HPDE6-E6E7 (cell line): Measurements from ENCODE around the gene SUPV3L1.
"Not testable (repeated sequence)": the region's sequence is repeated elsewhere in the genome, so short reads cannot be mapped to it uniquely, and the experiment has no call there.

Source experiments
- DNase-seq: peaks from one replicate; pipeline ENCODE4 v3.0.0; 2011; ENCODE audit warnings: missing footprints; ENCODE audit errors: extremely low spot score

The SUPV3L1 gene

DNA sequence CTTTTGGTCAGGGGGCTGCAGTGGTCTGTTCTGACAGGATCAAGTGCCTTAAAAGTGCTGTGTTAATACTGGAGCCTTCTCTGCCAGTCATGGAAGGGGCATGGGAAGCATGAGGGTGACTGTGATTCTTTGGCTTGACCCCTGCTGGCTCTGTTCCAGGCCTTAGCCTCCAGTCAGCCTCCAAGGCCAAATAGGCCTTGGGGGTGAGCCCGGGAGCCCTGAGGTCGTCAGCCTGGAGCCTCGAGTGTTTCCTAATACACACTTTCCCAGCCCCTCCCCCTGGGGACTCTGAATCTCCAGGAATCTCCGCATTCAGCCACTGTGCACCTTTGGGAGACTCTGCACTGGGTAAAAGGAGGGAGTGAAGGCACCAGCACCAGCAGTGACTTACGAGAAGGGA is 50.1 kb downstream of the SUPV3L1 start:
- DNase-seq: no peak

DNA sequence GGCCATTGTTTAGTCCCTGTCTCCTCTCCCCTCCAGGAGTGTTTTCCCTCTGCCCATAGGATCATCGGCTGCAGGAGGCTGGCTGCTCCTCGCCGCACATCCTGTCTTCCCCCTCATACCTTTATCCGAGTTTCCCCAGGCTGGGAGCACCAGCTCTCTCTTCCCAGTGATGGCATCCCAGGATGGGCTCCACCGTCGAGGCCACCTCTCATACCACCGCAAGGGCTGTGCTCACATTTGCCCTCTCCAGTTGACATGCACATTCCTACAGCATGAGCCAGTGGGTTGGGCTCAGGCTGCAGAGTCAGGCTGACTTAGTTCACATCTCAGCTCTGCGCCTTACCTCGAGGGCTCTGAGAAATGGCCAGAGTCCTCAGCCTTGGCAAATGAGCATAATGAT is 52.2 kb downstream of the SUPV3L1 start:
- peak; percentile 84 for DNase-seq

DNA sequence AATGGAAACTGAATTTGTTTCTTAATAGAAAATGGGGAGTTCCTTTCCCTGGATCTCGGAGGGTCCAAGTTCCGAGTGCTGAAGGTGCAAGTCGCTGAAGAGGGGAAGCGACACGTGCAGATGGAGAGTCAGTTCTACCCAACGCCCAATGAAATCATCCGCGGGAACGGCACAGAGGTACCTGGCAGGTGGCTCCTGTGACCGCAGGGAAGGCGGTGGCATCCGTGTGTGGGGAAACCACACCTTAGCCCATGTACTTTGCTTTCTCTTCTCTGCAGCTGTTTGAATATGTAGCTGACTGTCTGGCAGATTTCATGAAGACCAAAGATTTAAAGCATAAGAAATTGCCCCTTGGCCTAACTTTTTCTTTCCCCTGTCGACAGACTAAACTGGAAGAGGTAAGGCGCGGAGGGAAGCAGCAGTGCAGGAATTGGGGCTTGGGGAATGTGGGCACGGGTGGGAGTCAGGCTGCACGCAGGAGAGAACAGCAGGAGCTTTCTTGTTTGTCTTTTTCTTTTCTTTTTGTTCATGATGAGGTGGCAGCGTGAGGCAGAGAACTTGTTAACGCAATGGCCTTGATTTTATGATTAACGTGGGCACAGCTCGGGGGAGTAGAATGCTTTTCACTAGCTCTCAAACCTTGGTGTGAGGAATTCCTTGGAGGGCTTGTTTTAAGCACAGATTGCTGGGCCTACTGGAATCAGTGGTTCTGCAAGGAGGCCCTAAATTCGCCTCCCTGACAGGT is 52.9 kb downstream of the SUPV3L1 start:
- DNase-seq: no peak

DNA sequence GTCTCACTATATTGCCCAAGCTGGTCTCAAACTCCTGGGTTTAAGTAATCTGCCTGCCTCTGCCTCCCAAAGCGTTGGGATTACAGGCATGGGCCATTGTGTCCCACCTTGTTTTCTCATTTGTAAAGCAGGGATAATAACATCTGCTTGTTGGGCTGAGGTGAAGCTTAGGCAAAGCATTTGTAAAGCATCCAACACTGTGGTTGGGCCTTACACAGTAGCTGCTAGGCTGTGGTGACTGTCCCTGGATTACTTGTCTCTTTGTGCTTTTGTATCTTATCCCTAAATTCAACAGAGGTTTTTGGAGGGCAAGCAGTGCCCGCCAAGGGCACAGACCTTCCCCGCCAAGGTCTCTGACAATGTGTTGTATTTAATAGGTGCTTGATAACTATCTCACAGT is 54.4 kb downstream of the SUPV3L1 start:
- DNase-seq: no peak

DNA sequence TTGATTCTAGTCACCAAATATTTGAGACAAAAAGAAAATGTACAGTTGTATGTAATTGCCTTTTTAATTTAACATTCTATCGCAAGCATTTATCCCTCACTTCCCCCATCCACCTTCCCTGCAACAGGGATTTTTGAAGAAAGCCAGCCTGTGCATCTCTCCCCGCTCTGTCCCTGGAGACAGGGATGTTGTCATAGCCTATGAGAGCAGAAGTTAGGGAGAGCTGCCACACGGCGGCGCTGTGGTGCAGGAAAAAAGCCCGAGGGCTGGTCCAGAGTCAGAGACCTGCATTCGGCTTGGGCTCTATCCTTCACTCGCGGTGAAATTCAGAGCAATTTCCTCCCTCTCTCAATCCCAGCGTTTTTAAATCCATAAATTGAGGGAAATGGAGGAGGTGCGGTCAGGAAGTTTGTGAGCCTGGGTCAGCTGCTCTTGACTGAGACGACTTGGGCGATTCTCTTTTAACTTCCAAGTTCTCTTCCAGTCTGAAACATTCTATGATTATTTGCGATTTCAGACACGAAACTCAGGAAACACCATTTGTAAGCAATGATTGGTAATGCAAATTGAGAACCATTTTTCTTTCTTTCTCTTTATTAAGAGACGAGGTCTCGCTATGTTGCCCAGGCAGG is 57.6 kb downstream of the SUPV3L1 start:
- DNase-seq: peak; percentile 76

DNA sequence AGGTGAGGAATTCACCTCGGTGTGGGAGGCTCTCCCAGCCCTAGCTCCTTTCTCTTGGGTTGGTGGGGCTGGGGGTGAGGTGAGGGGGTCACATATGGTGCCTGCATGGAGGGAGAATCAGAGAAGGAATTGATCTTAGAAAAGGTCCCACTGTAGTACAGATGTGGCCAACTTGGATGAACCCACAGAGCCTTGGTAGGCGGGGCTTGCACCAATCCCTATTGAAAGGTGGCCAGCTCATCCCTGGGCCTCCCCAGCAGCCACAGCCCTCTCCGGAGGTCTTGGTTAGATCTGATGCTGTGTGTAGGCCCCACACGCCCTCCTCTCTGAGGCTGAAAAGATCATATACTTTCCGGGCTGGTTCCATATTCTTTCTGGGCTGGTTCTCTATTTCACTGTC is 59.1 kb downstream of the SUPV3L1 start:
- DNase-seq: no peak

DNA sequence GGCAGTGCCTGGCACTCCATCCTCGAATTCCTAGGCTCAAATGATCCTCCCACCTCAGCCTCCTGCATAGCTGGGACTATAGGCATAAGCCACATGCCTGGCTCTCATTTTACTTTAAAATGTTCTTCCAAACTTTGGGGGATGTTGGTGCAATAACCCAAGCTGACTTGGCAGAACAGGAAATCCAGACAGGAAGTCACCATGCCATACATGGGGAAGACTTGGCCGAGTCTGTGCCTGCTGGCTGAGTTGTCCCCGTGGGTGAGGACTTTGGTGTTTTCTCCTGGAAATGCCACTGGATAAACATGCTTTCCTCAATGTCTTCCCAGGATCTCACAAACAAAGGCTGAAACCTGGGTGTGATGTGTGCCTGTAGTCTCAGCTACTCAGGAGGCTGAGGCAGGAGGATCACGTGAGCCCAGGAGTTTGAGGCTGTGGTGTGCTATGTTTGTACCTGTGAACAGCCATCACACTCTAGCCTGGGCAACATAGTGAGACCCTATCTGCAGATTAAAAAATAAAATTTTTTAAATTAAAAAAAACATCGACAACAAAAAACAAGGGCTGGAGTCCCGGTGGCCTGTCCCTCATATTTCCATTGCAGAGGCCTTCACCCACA is 59.9 kb downstream of the SUPV3L1 start:
- no peak for DNase-seq

DNA sequence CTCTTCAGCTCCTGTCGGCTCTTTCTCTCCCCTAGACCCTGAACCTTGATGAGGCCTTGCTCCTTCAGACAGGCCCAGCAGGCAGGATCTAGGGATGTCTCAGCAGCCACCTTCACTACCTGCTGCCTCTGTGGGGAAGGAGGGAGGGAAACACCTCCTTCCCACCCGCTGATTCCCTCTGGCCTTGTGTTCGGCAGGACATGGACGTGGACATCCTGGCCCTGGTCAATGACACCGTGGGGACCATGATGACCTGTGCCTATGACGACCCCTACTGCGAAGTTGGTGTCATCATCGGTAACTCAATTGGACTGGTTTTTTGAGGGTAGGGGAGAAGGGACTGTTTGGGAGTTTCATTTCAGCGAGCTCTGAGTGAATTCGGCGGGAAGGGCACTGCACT is 60.4 kb downstream of the SUPV3L1 start:
- DNase-seq: no peak

DNA sequence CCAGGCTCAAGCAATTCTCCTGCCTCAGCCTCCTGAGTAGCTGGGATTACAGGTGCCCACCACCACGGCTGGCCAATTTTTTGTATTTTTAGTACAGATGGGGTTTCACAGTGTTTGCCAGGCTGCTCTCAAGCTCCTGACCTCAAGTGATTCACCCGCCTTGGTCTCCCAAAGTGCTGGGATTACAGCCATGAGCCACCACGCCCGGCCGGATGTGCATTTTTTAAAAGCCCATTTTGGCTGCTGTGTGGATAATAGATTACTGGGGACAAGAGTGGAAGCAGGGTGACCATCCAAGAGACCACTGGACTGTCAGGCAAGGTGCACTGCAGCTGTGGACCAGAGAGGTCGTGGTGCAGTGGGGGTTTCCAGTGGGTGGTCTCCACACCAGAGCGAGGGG is 61.5 kb downstream of the SUPV3L1 start:
- DNase-seq: no peak

DNA sequence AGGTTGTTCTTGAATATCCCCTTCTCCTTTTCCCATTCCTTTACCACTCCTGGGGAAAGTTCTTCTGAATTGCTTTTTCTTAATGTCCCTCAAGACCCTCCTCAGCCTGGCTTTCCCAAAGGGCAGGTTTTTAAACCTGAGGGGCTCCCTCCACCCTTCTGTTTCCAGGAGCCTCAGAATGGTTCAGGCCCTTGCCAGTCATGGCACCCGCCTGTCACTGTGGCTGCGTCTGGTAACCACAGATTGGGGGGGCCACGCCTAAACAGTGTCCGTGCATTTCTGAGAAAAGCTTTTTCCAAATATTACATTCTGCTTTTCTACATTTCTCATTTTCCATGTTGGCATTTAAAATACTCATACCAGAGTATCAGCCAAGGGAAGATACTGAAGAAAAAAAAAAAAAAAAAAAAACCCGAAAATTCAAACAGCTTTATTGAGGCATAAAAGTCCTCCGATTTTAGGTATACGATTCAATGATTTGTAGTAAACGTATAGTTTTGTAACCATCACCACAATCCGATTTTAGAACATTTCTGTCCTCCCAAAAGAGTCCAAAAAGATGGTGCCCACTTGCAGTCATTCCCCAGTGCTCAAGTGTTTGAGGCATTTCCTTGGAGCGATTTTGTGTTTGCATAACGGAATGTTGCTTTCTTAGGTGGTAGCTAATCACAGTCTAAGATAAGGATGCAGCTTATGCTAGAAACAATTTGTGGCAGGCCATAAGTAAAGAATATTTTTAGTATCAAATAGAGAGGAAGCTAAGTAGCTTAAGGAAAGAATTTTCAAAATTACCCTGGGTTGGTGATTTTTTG is 62.2 kb downstream of the SUPV3L1 start:
- DNase-seq: no peak

DNA sequence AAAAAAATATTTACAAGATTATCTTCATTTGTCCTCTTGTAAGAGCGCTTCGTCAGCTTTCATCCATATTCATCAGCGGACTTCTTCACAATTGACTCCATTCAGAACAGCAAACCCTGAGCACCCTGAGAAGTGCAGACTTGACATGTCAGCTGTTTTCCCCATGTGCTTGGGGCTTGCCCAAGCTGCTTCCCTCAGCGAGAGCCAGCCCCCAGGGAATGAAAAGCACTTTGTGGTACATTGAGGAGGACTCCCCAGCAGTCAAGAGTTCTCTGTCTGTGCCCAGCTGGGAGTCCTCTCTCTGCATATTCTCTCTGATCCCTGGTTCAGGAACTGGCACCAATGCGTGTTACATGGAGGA is 62.8 kb downstream of the SUPV3L1 start:
- DNase-seq: no peak

DNA sequence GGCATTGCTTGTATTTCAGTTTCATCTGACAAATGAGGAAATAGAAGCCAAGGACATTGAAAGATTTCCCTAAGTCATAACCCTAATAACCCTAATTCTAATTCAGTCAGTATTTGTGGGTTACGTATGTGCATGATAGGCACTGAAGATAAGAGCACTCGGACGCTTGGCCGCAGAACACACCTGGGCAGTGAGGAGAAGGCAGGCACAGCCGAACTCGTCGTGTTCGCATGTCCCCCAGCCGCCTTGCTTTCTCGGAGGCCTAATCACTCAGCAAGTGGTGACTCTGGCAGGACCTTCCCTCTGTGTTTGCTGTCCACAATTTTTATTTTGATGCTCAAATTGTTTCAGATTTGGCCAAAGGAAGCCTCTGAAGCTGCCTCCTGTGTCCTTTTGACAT is 63.8 kb downstream of the SUPV3L1 start:
- DNase-seq: no peak

DNA sequence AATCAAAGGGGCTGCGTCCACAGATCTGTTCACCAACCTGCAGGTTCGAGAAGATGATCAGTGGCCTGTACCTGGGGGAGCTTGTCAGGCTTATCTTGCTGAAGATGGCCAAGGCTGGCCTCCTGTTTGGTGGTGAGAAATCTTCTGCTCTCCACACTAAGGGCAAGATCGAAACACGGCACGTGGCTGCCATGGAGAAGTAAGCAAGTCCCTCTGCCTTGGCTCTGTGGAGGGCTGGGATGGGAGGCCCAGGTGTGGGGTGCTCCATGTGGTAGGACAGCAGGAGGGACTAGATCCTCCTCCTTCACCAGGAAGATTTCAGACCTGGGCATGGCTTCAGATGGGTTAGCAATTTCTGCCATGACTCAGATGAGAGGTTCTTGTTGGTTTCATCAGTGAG is 66.0 kb downstream of the SUPV3L1 start:
- DNase-seq: no peak

DNA sequence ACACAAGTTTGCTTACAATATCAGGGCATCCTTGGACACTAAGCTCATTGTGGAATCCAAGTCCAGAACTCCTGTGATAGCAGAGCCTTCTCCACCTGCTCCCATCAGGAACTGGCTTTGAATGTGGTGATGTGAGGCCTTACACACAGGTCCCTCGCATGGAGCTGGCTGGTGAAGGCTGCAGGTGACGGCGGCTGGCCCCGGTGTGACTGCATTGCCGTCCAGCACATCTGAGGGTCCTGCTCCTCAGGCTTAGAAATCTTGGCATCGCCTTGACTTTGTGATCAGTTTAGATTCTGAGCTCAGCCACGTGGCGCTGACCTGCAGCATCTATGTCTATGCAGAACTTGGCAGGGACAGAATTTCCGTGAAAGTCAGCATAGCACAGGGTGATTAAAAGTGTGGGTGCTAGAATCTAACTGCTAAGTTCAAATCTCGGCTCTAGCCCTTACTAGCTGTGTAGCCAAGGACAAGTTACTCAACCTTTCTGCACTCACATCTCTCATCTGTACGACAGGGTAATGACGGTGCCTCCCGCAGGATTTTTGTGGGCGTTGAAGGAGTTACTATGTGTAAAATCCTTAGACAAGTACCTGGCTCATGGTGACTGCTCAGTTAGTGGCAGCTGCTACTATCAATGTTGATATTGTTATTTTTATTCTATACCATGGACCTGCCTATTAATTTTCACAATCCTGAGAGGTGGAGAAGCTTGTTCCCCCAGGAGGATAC is 66.7 kb downstream of the SUPV3L1 start:
- no peak for DNase-seq

DNA sequence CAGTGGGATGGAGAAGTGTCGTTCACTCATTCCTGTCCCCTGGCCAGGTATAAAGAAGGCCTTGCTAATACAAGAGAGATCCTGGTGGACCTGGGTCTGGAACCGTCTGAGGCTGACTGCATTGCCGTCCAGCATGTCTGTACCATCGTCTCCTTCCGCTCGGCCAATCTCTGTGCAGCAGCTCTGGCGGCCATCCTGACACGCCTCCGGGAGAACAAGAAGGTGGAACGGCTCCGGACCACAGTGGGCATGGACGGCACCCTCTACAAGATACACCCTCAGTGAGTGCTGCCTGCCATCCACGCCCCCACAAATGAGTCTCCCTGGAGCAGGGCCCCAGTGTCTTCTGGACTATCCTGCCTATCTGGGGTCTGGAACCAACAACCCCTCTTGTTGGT is 67.3 kb downstream of the SUPV3L1 start:
- no peak for DNase-seq

DNA sequence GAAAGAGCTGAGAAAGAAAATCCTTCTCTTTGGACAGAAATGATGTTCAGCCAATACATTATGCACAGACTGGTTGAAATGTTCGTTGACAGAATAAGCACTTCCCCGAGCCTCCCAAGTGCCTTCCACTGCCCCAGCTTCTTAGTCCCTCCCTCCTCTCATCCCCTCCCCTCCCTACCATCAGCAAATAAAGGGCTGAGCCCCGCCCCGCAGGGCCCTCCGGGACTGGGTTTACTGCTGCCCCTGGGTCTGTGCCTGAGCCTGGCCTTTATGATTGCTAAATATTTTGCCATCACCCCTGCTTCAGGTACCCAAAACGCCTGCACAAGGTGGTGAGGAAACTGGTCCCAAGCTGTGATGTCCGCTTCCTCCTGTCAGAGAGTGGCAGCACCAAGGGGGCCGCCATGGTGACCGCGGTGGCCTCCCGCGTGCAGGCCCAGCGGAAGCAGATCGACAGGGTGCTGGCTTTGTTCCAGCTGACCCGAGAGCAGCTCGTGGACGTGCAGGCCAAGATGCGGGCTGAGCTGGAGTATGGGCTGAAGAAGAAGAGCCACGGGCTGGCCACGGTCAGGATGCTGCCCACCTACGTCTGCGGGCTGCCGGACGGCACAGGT is 68.2 kb downstream of the SUPV3L1 start:
- DNase-seq: no peak

DNA sequence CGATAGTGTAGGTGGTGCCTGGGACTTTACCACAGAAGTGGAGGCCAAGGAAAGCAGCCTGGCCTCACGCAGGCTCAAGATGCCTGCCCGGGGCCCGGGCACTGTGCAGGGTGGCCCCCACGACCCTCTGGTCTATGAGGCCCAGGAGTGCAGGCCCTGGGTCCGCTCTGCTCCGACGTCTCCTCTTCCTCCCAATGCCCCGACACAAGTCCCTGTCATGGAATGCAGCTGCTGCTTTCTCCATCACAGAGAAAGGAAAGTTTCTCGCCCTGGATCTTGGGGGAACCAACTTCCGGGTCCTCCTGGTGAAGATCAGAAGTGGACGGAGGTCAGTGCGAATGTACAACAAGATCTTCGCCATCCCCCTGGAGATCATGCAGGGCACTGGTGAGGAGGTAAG is 70.0 kb downstream of the SUPV3L1 start:
- DNase-seq: no peak

DNA sequence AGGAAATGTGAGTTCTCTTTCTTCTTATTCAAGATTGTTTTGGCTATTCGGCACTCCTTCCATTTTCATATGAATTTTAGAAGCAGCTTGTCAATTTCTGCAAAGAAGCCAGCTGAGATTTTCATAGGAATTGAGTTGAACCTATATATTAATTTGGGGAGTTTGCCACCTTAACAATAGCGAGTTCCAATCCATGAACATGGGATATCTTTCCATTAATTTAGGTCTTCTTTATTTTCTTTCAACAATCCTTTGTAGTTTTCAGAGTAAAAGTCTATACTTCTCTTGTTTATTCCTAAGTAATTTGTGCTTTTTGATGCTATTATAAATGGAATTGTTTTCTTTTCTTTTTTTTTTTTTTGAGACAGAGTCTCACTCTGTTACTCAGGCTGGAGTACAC is 71.4 kb downstream of the SUPV3L1 start:
- DNase-seq: not testable (repeated sequence)

DNA sequence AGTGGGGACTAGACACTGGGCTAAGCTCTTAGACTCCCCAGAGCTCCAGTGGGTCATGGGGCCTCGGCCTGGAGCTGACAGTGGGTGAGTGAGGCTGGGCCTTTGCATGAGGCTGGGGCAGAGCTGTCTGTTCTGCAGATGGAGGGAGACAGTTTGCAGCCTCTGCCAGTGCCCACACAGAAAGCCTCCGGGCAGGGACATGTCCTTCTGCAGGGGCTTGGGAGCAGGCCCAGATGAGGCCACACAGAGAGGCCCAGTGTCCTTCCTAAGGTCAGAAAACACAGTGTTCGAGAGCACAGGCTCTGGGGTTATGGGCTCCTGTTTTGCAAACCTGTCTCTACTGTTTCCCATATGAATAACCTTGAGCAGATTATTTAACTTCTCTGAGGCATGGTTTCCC is 73.1 kb downstream of the SUPV3L1 start:
- no peak for DNase-seq

DNA sequence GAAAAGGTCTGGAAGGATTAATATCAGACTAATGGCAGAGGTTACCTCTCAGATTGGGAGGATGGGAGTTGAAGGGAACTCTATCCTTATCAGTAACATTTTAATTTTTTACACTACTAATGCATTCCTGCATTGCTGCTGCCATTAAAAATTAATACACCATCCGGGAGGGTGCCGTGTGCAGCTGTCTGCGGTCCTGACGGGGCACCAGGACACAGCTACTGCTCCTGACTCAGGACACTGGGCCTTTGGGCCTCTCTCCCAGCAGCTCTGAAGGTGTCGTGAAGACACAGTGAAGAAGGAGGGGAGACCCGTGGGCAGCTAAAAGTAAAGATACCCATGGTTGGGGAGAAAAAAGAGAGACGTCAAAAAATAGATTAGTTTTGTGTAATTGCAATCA is 74.8 kb downstream of the SUPV3L1 start:
- no peak for DNase-seq
